Endothelial cell of umbilical vein (primary cell): ENCODE measurements around the gene PAQR4. TPM values are rescaled to one million over a fixed set of nuclear protein-coding genes. Genes with fewer than 3 reads are reported as not detected.

ENCODE experiments used
- BruUV-seq: library from RNA; stranded (reverse); fragments of 400-500 nt; replicated peaks from 2 replicates; lab custom pipeline; 2021; lab: Mats Ljungman, UMichigan
- CTCF ChIA-PET: fragments of 300-600, 350-600 bp; sonication (Branson Sonifier 250); formaldehyde crosslinking; loops from one replicate; lab custom pipeline; 2021; ENCODE audit warnings: antibody characterized with exemption, inconsistent platforms; lab: Charles Lee
- POLR2A ChIA-PET: fragments of 300-600, 350-600 bp; sonication (Branson Sonifier 250); formaldehyde crosslinking; loops from one replicate; lab custom pipeline; 2021; ENCODE audit warnings: antibody characterized with exemption, inconsistent platforms; lab: Charles Lee
- DNase-seq: peaks from one replicate; pipeline ENCODE4 v3.0.0-alpha.2; 2011; ENCODE audit warnings: low read depth, low spot score
- FAIRE-seq: peaks from 2 replicates; lab custom pipeline; 2011; peaks lifted over from hg19 to GRCh38; lab: Jason Lieb, UNC
- H2AFZ ChIP-seq: 2 replicates; pipeline ENCODE4 v1.6.0; 2012; ENCODE audit warnings: low read depth, low read length, control low read depth, inconsistent platforms
- H3K27ac ChIP-seq: 2 replicates; pipeline ENCODE4 v1.5.1; 2011; ENCODE audit warnings: low read depth, mild to moderate bottlenecking, control low read depth, low read length, moderate library complexity; ENCODE audit not compliant: insufficient read depth
- H3K27me3 ChIP-seq, 2 experiments: 2 replicates each; pipeline versions ENCODE4 v1.6.0 to v1.6.1; 2011; ENCODE audit warnings: low read length in 2 of 2, mixed read lengths in 1 of 2; ENCODE audit not compliant: control insufficient read depth in 2 of 2, insufficient read depth in 2 of 2
- H3K36me3 ChIP-seq, 2 experiments: 2 replicates in 1 of 2; 3 replicates in 1 of 2; pipeline ENCODE4 v1.5.1; 2011; ENCODE audit warnings: low read length in 2 of 2, mild to moderate bottlenecking in 1 of 2, moderate library complexity in 1 of 2; ENCODE audit not compliant: control insufficient read depth in 2 of 2, insufficient read depth in 2 of 2; ENCODE audit errors: extremely low read depth in 1 of 2
- H3K4me1 ChIP-seq: 3 replicates; pipeline ENCODE4 v1.5.1; 2011; ENCODE audit warnings: mild to moderate bottlenecking, low read length; ENCODE audit not compliant: control insufficient read depth, insufficient read depth; ENCODE audit errors: extremely low read depth
- H3K4me2 ChIP-seq: 2 replicates; pipeline ENCODE4 v1.6.1; 2011; ENCODE audit warnings: low read length, control low read depth, mixed read lengths; ENCODE audit not compliant: insufficient read depth
- H3K4me3 ChIP-seq, 3 experiments: fragments of 200-600 bp in 1 of 3; sonication (generic), shearing (Covaris generic) in 1 of 3; replicated peaks in 1 of 3; 2 replicates each; pipeline ENCODE4 v1.5.1; 2011 to 2016; ENCODE audit warnings: control low read depth in 3 of 3, low read length in 3 of 3, mild to moderate bottlenecking in 2 of 3, inconsistent platforms in 1 of 3, low read depth in 1 of 3, moderate library complexity in 1 of 3; ENCODE audit not compliant: insufficient read depth in 1 of 3
- H3K79me2 ChIP-seq: 2 replicates; pipeline ENCODE4 v1.6.0; 2012; ENCODE audit warnings: low read length, inconsistent platforms; ENCODE audit not compliant: control insufficient read depth, insufficient read depth
- H3K9ac ChIP-seq: replicated peaks from 2 replicates; pipeline ENCODE3; 2011; ENCODE audit warnings: low read length, control low read depth; ENCODE audit not compliant: insufficient read depth; ENCODE audit errors: extremely low read depth
- H3K9me1 ChIP-seq: replicated peaks from 3 replicates; pipeline ENCODE4 v1.6.0; 2011; ENCODE audit warnings: mild to moderate bottlenecking, low read length; ENCODE audit not compliant: control insufficient read depth, insufficient read depth; ENCODE audit errors: extremely low read depth
- H3K9me3 ChIP-seq: replicated peaks from 2 replicates; pipeline ENCODE4 v1.5.1; 2012; ENCODE audit warnings: low read length, inconsistent platforms; ENCODE audit not compliant: control insufficient read depth, insufficient read depth
- H4K20me1 ChIP-seq: replicated peaks from 2 replicates; pipeline ENCODE3; 2011; ENCODE audit warnings: mild to moderate bottlenecking, low read length; ENCODE audit not compliant: control insufficient read depth, insufficient read depth; ENCODE audit errors: extremely low read depth
- CTCF ChIP-seq, 2 donors: IDR thresholded peaks; 1 replicate in 1 of 2; 2 replicates in 1 of 2; pipeline ENCODE4 v1.5.1; 2011; ENCODE audit warnings: low read length in 2 of 2, mild to moderate bottlenecking in 2 of 2, moderate library complexity in 2 of 2, control low read depth in 1 of 2, inconsistent platforms in 1 of 2, low read depth in 1 of 2; ENCODE audit not compliant: insufficient read depth in 1 of 2; ENCODE audit errors: extremely low read depth in 1 of 2
- EZH2 ChIP-seq: IDR thresholded peaks from 2 replicates; pipeline ENCODE4 v1.6.1; 2012; ENCODE audit warnings: borderline replicate concordance, low read depth, mild to moderate bottlenecking, moderate library complexity, low read length, inconsistent platforms; ENCODE audit not compliant: severe bottlenecking
- FOS ChIP-seq: IDR thresholded peaks from 2 replicates; pipeline ENCODE4 v1.6.1; 2011; ENCODE audit warnings: mild to moderate bottlenecking, low read length, moderate library complexity, borderline replicate concordance; ENCODE audit not compliant: insufficient read depth
- GATA2 ChIP-seq: IDR thresholded peaks from 2 replicates; pipeline ENCODE4 v1.7.0; 2011; ENCODE audit warnings: low read depth, mild to moderate bottlenecking, moderate library complexity, mixed read lengths, low read length; ENCODE audit not compliant: insufficient read length, insufficient read depth
- JUN ChIP-seq: IDR thresholded peaks from 2 replicates; pipeline ENCODE4 v1.6.1; 2011; ENCODE audit warnings: borderline replicate concordance, low read depth; ENCODE audit not compliant: insufficient read length, insufficient read depth
- MAX ChIP-seq: IDR thresholded peaks from 2 replicates; pipeline ENCODE4 v1.6.1; 2011; ENCODE audit not compliant: insufficient read depth, insufficient read length
- MYC ChIP-seq: IDR thresholded peaks from one replicate; pipeline ENCODE4 v1.6.1; 2011; ENCODE audit warnings: mild to moderate bottlenecking, low read depth, low read length
- POLR2A ChIP-seq: IDR thresholded peaks from 2 replicates; pipeline ENCODE4 v1.6.1; 2012; ENCODE audit warnings: low read depth, mild to moderate bottlenecking, control low read depth, low read length
- POLR2AphosphoS5 ChIP-seq: IDR thresholded peaks from 2 replicates; pipeline ENCODE4 v1.6.1; 2012; ENCODE audit warnings: low read depth, mild to moderate bottlenecking, control low read depth, low read length, moderate library complexity; ENCODE audit not compliant: insufficient read depth
- dilution Hi-C: fragments of 300-500 bp; cut with MboI; formaldehyde crosslinking; loops from one replicate; pipeline ENCODE4 v1.15.0; 2019; ENCODE audit warnings: low sequenced_read_pairs; ENCODE audit not compliant: extremely low pct_ligation_motif_present
- intact Hi-C: fragments of 100-400 bp; cut with micrococcal nuclease; formaldehyde crosslinking; loops from one replicate; pipeline ENCODE4 v1.10.0; 2022
- polyA plus RNA-seq, 4 experiments: library from polyadenylated mRNA; depleted of rRNA in 3 of 4; stranded (reverse) in 3 of 4; unstranded in 1 of 4; fragments of >200 nt; gene quantifications; 2 replicates each; pipeline versions ENCODE4 v1.2.1 to v1.2.3, GENCODE V29; 2011 to 2012; ENCODE audit warnings: missing spikeins in 1 of 4
- total RNA-seq: library from RNA; stranded (reverse); gene quantifications from 2 replicates; pipeline ENCODE4 v1.2.3, GENCODE V29; 2021

Gene PAQR4
- total and polyA plus RNA-seq, 2 donors (not counting 3 experiments of a cell fraction or from before 2014, with no cell fraction given) = 23.8 to 31.2 TPM

GRCh38 chr16:2959206-2959605 is 9.9 kb upstream of the PAQR4 start:
- ChIA-PET POLR2A (no interaction called here), CTCF (interaction anchor here (1.8 kb wide), 1 partner anchor 11 kb away, joined by 5 read pairs; the partner anchor contains the start of gene PAQR4)
- Histone ChIP-seq H3K4me1 (peaks cover under 1% of the 10 kb centered on the region), H3K4me3 (no peak overlapping the region), H4K20me1 (no peaks in the 10 kb centered on the region), H3K27ac (no peak overlapping the region), H3K9me3 (no peaks in the 10 kb centered on the region), H3K4me2 (no peak overlapping the region), H3K9me1 (no peaks in the 10 kb centered on the region), H3K27me3 (peaks cover 13 to 18% of the 10 kb centered on the region in 2 experiments), H3K9ac (no peak overlapping the region), H3K36me3 (no peaks in the 10 kb centered on the region), H2AFZ (no peak overlapping the region), H3K79me2 (no peaks in the 10 kb centered on the region)
- no TSS peak for BruUV-seq
- dilution Hi-C loops (no loop called here), intact Hi-C loops (no loop called here)
- no peak for TF ChIP-seq EZH2
- TF ChIP-seq JUN = no peak
- TF ChIP-seq POLR2AphosphoS5 = no peak
- TF ChIP-seq GATA2 = no peak
- no peak for TF ChIP-seq FOS
- no peak for TF ChIP-seq CTCF (IDR thresholded peaks at IDR 0.05; ENCODE audit: extremely low read depth in 1 of 2, insufficient read depth in 1 of 2, low read depth in 1 of 2, low read length in 2 of 2)
- no peak for TF ChIP-seq MAX
- TF ChIP-seq POLR2A = no peak
- TF ChIP-seq MYC = no peak
- DNase-seq = no peak
- FAIRE-seq = no peak
